ENCODE measurements around the gene MRPL10.

MRPL10 gene

GRCh38 chr17:47839071-47839470, 7.7 kb upstream of the MRPL10 start:
- DNase-seq (ENCODE audit: low read depth): no peak

DNA sequence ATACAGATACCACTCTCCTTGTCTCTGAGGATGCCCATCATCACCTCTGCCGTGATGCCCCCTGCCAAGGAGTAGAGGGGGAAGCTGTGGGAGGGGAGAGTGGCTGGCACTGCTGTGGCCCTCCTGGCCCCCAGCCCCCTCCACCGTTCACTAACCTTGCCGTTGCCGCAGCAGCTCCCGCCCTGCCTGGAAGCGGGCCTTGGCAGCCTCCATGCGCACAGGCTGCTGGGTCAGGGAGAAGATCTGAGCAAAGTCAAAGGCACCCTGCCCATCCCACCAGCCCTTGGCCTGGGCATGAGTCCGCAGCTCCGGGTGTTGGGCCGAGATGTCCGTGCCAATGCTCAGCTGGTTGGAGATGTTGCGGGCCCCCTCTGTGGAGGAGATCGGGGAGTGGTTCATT, 7.3 kb upstream of the MRPL10 start:
- no peak for DNase-seq (ENCODE audit: low read depth)

- DNase-seq (ENCODE audit: low read depth): no peak
Measured at GRCh38 chr17:47837401-47838039, 6.2 kb upstream of the MRPL10 start.

- no peak for DNase-seq (ENCODE audit: low read depth)
Measured at GRCh38 chr17:47836601-47837000, 5.3 kb upstream of the MRPL10 start.

GRCh38 chr17:47834756-47835155, 3.4 kb upstream of the MRPL10 start:
- no peak for DNase-seq (ENCODE audit: low read depth)

DNA sequence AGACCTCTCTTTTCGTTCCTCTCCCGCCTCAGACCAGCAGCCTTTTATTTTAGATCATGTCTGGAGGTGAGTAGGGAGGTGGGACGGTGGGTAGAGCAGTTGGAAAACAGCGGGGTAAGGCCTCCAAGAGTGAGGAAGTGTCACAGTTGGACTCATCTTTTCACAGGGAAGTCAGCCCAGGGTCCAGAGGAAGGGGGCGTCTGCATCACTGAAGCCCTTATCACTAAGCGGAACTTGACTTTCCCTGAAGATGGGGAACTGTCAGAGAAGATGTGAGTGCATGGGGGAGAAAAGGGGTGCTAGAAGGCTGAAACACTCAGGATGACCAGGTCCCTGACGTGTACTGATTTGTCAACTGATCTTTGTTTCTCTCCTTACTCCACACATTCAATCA, 590 bp upstream of the MRPL10 start:
- no peak for DNase-seq (ENCODE audit: low read depth)

GRCh38 chr17:47830396-47831002, 842 bp downstream of the MRPL10 start:
- no peak for DNase-seq (ENCODE audit: low read depth)

- DNase-seq (ENCODE audit: low read depth): no peak
Measured at GRCh38 chr17:47829870-47830269, 1.5 kb downstream of the MRPL10 start.

GRCh38 chr17:47823519-47823918, 7.8 kb downstream of the MRPL10 start:
- DNase-seq (ENCODE audit: low read depth): no peak

DNA sequence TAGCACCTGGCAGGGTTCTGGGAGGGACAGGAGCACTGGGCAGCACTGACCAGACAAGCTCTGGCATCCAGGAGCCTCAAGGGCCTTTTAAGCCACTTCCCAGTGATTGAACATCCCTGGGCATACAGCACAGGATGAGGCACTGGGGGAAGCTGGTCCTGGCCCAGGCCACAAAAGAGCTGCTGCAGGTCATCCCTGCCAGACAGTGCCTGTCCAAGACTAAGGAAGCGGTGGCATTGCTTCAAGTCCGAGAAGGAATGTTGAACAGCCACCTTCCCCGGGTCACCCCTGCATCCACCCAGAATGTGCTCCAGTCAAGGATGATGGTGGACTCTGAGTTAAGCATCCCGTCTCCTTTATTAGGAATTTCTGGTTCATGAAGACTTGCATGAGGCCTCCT, 8.6 kb downstream of the MRPL10 start:
- DNase-seq (ENCODE audit: low read depth): no peak

- DNase-seq (ENCODE audit: low read depth): no peak
Measured at GRCh38 chr17:47821424-47822391, 9.6 kb downstream of the MRPL10 start, which contains the start of gene OSBPL7. OSBPL7 (minus strand) TSS chr17:47821794; CDS start chr17:47820278, 1,516 bp downstream.

DNA sequence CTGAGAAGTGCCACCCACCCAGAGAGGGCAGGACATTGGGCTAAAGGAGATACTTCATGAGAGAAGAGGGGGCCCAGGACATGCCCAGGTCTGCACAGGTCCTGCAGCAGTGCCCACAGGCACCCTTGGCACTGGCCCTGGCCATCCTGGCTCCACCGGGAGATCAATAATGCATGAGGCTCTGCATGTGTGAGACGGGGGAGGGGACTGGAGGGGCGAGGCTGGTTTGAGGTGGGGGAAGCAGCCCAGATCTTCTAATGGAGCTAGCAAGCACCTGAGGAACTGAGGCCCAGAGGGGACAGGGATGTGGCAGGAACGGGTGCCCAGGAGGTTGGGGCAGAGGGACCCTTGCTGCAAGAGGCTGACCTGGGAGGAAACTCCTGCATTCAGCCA, 10.3 kb downstream of the MRPL10 start:
- DNase-seq (ENCODE audit: low read depth): no peak

- DNase-seq (ENCODE audit: low read depth): no peak
Measured at GRCh38 chr17:47820033-47820789, 11.1 kb downstream of the MRPL10 start.

DNA sequence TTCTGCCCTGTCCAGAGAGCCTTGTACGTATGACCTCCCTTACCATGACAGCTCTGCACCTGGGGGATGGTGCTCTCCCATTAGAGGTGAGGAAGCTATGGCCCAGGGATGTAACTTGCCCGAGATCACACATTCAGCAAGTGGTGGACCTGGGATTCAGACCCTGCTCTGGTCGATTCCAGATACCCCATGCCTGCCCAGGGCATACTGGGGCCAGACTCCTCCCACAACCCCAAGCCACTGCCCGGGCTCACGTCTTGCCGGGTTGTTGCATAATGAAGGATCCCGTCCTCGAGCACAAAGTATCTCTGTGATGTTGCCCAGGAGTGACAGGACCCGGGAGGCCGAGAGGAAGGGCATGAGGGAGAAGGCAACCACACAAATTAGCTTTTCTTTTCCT, 11.9 kb downstream of the MRPL10 start:
- DNase-seq (ENCODE audit: low read depth): no peak

- no peak for DNase-seq (ENCODE audit: low read depth)
Measured at GRCh38 chr17:47818002-47818695, 13.2 kb downstream of the MRPL10 start.

DNA sequence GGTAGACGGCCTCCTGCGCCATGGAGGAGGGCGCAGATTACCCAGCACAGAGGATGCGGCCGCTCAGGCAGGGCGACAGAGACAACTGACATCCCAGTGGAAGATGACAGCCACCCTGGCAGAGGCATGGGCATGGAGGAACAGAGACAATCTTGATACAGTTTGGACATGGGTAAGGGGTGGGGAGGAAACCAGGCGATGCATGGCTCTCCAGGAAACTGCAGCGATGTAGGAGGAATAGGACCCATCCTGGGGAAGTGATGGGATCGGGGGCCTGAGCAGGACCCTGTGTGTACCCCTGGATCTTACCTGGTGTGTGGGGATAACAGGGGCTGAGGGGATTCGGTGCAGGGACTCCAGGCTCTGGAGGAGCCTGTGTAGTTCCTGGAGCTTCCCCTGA, 14.4 kb downstream of the MRPL10 start:
- DNase-seq (ENCODE audit: low read depth): no peak

DNA sequence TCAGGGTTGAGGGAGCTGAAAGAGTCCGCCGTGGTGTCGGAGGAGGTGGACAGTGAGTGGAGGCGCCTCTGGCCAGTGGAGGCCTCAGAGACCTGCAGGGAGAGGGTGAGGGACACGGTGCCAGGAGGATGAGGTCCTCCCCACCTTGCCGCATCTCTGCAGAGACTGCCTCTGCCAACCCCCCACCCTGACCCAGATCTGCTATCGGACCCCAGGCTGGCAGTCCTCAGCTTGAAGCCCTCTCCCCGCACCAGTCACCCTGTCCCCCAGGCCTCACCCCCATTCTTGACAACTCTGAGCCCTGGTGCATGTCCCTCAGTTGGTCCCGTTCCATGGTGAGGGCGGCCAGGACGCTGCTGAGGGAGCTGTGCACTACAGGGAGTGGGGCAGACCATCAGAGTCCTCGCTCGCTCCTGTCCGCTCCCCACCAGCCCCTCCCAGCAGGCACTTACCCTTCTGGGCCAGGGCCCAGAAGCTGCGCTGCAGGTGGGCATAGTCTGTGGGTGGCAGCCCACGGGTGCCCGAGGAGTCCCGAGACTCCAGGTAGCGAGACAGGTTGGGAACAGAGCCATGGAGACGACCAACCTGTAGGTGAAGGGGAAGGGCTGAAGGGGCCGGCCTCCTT, 15.1 kb downstream of the MRPL10 start:
- DNase-seq (ENCODE audit: low read depth): no peak

DNA sequence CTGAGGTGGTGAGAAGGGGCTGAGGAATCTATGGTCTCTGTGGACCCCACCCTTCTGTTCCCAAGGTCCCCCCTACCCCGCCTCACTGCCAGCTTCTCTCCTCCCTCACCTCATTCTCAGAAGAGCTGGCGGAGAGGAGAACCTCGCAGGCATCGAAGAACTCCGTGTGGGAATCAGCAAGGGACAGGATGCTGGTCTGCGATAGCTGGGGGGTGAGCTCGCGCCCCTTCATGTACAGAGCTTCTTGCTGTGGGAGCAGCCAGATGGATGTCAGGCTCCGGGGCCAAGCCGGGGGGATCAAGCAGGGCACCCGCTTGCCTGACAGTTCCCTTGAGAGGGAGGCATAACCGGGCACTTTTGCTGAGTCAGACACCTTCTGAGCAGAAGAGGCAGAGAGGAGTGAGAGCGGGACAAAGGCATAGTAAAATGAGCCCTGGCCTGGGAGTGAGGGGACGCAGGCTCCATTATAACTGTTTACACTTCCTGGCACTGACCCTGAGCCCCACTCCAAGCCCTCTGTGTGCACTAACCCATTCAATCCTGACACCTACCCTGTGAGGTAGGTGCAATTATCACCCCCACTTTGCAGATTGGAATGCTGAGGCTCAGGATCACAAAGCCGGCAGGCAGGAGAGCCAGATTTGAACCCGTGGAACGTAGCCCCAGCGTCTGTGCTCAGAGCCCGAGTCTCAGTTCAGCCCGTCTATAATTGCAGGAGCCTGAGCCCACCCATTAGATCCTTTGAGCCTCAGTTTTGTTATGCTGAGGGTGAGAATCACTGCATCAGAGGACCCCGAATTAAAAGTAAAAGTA, 16.0 kb downstream of the MRPL10 start:
- no peak for DNase-seq (ENCODE audit: low read depth)

DNA sequence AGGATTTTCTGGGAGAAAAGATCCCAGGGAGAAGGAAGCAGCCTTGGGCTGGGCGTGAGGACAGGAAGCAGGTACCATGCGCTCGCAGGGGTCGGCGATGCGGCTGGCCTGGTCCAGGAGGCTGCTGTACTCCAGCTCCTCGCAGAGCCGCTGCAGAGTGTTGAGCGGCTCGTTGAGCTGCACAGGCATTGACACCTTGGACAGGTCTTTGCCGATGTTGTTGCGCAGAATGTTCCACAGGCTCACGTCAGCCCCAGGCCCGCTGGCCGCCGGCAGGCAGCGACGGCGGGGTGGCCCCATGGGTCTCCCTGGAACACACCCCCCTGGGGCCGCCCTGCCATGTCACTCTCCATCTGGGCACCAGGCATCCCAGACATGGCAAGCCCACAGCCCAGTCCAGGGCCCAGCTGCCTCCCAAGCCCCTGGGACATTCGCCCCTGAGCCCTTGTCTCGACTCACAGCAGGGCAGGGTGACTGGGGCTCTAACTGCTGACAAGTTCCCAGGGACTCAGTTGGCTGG, 17.8 kb downstream of the MRPL10 start:
- DNase-seq (ENCODE audit: low read depth): no peak

DNA sequence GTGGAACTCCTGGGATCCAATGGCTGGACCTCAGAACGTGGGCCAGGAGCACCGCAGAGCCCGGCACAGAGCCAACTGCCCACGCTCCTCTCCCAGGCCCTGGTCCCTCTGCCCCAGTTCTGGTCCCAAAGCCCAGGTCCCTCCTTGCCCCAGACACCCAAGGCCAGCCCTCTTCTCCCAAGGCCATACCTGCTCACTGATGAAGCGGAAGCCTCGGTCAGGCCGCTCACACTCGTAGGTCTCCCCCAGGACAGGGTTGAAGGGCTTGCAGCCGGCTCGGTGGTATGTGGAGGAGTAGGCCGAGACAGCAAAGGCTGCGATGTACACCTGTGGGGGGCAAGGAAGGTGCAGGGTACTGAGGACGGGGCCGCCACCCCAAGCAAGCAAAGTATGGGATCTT, 18.3 kb downstream of the MRPL10 start:
- no peak for DNase-seq (ENCODE audit: low read depth)
